NCI-H187 treated with DMSO at 0.1 percent for 48 hours (cell line): ENCODE results near the gene SEMA4F.
"Not testable (repeated sequence)": the region's sequence is repeated elsewhere in the genome, so short reads cannot be mapped to it uniquely, and the experiment has no call there.

Source experiments
- DNase-seq: peaks from one replicate; lab custom pipeline; 2025; lab: John Stamatoyannopoulos, UW

The SEMA4F gene

GRCh38 chr2:74653985-74654882 lies at the start of gene SEMA4F:
Gene SEMA4F, plus strand, starts transcription at chr2:74654247. Its CDS starts 130 bp downstream, at chr2:74654377.
- peak; percentile 89 for DNase-seq

GRCh38 chr2:74606927-74607326 lies 47.1 kb upstream of the SEMA4F start:
- no peak for DNase-seq

GRCh38 chr2:74617122-74617521 lies 36.9 kb upstream of the SEMA4F start:
- DNase-seq, result no peak

- no peak for DNase-seq
These were observed 35.5 kb upstream of the SEMA4F start for GRCh38 chr2:74618410-74619083.

GRCh38 chr2:74619651-74620297 lies 34.3 kb upstream of the SEMA4F start:
- no peak for DNase-seq

GRCh38 chr2:74620671-74621070 lies 33.4 kb upstream of the SEMA4F start:
- DNase-seq, result no peak

- no peak for DNase-seq
These were observed 28.2 kb upstream of the SEMA4F start for GRCh38 chr2:74625658-74626425.

GRCh38 chr2:74628538-74629105 lies 25.4 kb upstream of the SEMA4F start:
- DNase-seq, result no peak

- not testable (repeated sequence) for DNase-seq
These were observed 23.6 kb upstream of the SEMA4F start for GRCh38 chr2:74630454-74630853.

GRCh38 chr2:74632209-74632938 lies 21.7 kb upstream of the SEMA4F start:
- no peak for DNase-seq

GRCh38 chr2:74632939-74633312 lies 21.1 kb upstream of the SEMA4F start:
- DNase-seq, result no peak

- no peak for DNase-seq
These were observed 14.5 kb upstream of the SEMA4F start for GRCh38 chr2:74639550-74639949.

GRCh38 chr2:74645344-74645743 lies 8.7 kb upstream of the SEMA4F start:
- no peak for DNase-seq

- no peak for DNase-seq
These were observed 7.8 kb upstream of the SEMA4F start for GRCh38 chr2:74646201-74646600.

GRCh38 chr2:74646834-74647482 lies 7.1 kb upstream of the SEMA4F start:
- DNase-seq, result no peak

GRCh38 chr2:74648009-74648443 lies 6.0 kb upstream of the SEMA4F start, which contains the start of gene M1AP:
Gene M1AP, minus strand, starts transcription at chr2:74648330. Its CDS starts 8,055 bp downstream, at chr2:74640275.
- no peak for DNase-seq

- no peak for DNase-seq
These were observed 460 bp upstream of the SEMA4F start for GRCh38 chr2:74653589-74653984.

- no peak for DNase-seq
These were observed 1.5 kb downstream of the SEMA4F start for GRCh38 chr2:74655579-74655978.

GRCh38 chr2:74658516-74658915 lies 4.5 kb downstream of the SEMA4F start:
- DNase-seq, result no peak

GRCh38 chr2:74659462-74659861 lies 5.4 kb downstream of the SEMA4F start:
- DNase-seq, result no peak
